ENCODE results near the gene BRD3.

Gene BRD3

GRCh38 chr9:134027561-134027960 is 40.3 kb downstream of the BRD3 start:
- no peak overlapping the region for H3K4me3 Mint-ChIP-seq
- peaks cover 12% of the 10 kb centered on the region for H3K36me3 Mint-ChIP-seq (ENCODE audit: low read depth)
- H3K9me3 Mint-ChIP-seq = no peaks in the 10 kb centered on the region
- H3K27me3 Mint-ChIP-seq = no peaks in the 10 kb centered on the region
- no peak overlapping the region for H3K27ac Mint-ChIP-seq
- H3K4me1 Mint-ChIP-seq (ENCODE audit: low read depth) = peaks cover 11% of the 10 kb centered on the region

- H3K4me3 Mint-ChIP-seq = peak overlapping the region; percentile 19
- H3K36me3 Mint-ChIP-seq (ENCODE audit: low read depth) = peaks cover 12% of the 10 kb centered on the region
- peaks cover 11% of the 10 kb centered on the region for H3K4me1 Mint-ChIP-seq (ENCODE audit: low read depth)
- H3K9me3 Mint-ChIP-seq = no peaks in the 10 kb centered on the region
- no peaks in the 10 kb centered on the region for H3K27me3 Mint-ChIP-seq
- H3K27ac Mint-ChIP-seq = no peak overlapping the region
These were observed 40.8 kb downstream of the BRD3 start for GRCh38 chr9:134026981-134027380.

GRCh38 chr9:134026581-134026980 is 41.2 kb downstream of the BRD3 start:
- H3K9me3 Mint-ChIP-seq = no peaks in the 10 kb centered on the region
- H3K36me3 Mint-ChIP-seq (ENCODE audit: low read depth) = peaks cover 12% of the 10 kb centered on the region
- H3K4me3 Mint-ChIP-seq = peak overlapping the region; percentile 81
- peaks cover 11% of the 10 kb centered on the region for H3K4me1 Mint-ChIP-seq (ENCODE audit: low read depth)
- H3K27me3 Mint-ChIP-seq = no peaks in the 10 kb centered on the region
- H3K27ac Mint-ChIP-seq = no peak overlapping the region

GRCh38 chr9:134025606-134026541 is 42.0 kb downstream of the BRD3 start:
- no peak overlapping the region for H3K27ac Mint-ChIP-seq
- peaks cover 11% of the 10 kb centered on the region for H3K4me1 Mint-ChIP-seq (ENCODE audit: low read depth)
- H3K27me3 Mint-ChIP-seq = no peaks in the 10 kb centered on the region
- H3K36me3 Mint-ChIP-seq (ENCODE audit: low read depth) = peaks cover 11% of the 10 kb centered on the region
- H3K4me3 Mint-ChIP-seq = peak overlapping the region; percentile 81
- H3K9me3 Mint-ChIP-seq = no peaks in the 10 kb centered on the region

GRCh38 chr9:134024828-134025605 is 42.8 kb downstream of the BRD3 start, which contains the start of gene BRD3OS:
Gene BRD3OS (plus strand): TSS chr9:134025481. CDS start chr9:134026748, 1,267 bp downstream.
- H3K9me3 Mint-ChIP-seq = no peaks in the 10 kb centered on the region
- peaks cover 11% of the 10 kb centered on the region for H3K4me1 Mint-ChIP-seq (ENCODE audit: low read depth)
- no peak within 1 kb of the TSS for H3K27ac Mint-ChIP-seq
- H3K36me3 Mint-ChIP-seq (ENCODE audit: low read depth) = peaks cover 5% of the 10 kb centered on the region
- no peaks in the 10 kb centered on the region for H3K27me3 Mint-ChIP-seq
- H3K4me3 Mint-ChIP-seq = peak within 1 kb of the TSS; percentile 81

DNA sequence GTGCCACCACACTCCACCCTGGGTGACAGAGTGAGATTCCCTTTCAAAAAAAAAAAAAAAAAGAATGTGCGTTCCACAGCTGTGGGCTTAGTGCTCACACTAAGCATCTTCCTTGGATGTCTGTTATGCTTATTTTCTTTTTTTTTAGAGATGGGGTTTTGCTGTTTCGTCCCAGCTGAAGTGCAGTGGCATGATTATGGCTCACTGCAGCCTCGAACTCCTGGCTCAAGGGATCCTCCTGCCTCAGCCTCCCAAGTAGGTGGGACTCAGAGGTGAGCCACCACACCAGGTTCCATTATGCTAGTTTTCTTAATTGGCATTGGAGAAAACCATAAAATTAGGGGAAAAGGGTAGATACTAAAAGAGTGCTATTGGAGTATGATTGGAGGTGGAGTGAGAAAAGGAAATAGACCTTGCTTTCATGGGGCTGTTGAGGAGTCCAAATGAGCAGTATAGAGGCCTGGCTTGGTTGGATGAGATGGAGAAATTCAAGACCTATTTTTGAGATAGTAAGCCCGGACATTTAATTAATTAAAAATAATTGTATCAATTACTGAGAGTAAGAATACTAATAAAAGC is 43.5 kb downstream of the BRD3 start:
- H3K36me3 Mint-ChIP-seq (ENCODE audit: low read depth) = peaks cover 5% of the 10 kb centered on the region
- H3K27me3 Mint-ChIP-seq = no peaks in the 10 kb centered on the region
- H3K9me3 Mint-ChIP-seq = no peaks in the 10 kb centered on the region
- peak overlapping the region; percentile 37 for H3K4me3 Mint-ChIP-seq
- H3K27ac Mint-ChIP-seq = no peak overlapping the region
- H3K4me1 Mint-ChIP-seq (ENCODE audit: low read depth) = peaks cover 11% of the 10 kb centered on the region

DNA sequence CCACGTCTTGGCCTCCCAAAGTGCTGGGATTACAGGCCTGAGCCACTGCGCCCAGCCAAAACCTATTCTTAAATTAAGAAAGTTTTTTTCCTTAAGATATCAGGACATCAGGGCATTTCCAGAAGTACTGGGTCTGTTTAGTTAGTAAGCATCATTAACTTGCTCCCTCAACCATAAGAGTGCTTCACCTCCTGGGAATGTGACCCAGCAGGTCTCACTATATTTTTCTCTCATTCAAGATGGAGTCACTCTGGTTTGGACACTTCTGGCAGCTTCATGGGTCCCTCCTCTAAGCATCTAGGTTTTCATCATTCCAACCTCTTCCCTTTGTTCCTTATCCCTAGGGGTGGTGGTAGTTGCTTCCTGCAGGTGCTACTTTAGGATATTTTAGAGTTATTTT is 52.9 kb downstream of the BRD3 start:
- Mint-ChIP-seq H3K27ac (no peak overlapping the region), H3K4me1 (ENCODE audit: low read depth) (no peaks in the 10 kb centered on the region), H3K4me3 (no peak overlapping the region), H3K36me3 (ENCODE audit: low read depth) (no peaks in the 10 kb centered on the region), H3K9me3 (peaks cover 3% of the 10 kb centered on the region), H3K27me3 (no peaks in the 10 kb centered on the region)

DNA sequence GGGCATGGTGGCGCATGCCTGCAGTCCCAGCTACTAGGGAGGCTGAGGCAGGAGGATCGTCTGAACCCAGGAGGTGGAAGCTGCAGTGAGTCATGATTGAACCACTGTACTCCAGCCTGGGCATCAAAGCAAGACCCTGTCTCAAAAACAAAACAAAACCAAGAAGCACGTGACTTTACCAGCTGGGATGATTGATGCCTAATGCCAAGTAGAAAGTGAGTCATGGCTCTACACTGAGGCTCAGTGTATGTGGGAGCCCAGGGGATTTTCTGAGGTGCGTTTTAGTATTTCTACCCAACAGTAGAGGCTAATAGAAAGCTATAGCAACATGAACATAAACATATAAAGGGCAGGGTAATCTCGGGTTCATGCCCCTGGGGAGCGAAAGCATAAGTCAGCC is 56.4 kb downstream of the BRD3 start:
- no peak overlapping the region for H3K4me3 Mint-ChIP-seq
- no peaks in the 10 kb centered on the region for H3K4me1 Mint-ChIP-seq (ENCODE audit: low read depth)
- H3K27me3 Mint-ChIP-seq = peaks cover 6% of the 10 kb centered on the region
- peaks cover 3% of the 10 kb centered on the region for H3K9me3 Mint-ChIP-seq
- H3K27ac Mint-ChIP-seq = no peak overlapping the region
- no peaks in the 10 kb centered on the region for H3K36me3 Mint-ChIP-seq (ENCODE audit: low read depth)

GRCh38 chr9:134010310-134011173 is 57.3 kb downstream of the BRD3 start:
- no peaks in the 10 kb centered on the region for H3K36me3 Mint-ChIP-seq (ENCODE audit: low read depth)
- peaks cover 3% of the 10 kb centered on the region for H3K9me3 Mint-ChIP-seq
- H3K4me3 Mint-ChIP-seq = no peak overlapping the region
- H3K27me3 Mint-ChIP-seq = peaks cover 6% of the 10 kb centered on the region
- H3K4me1 Mint-ChIP-seq (ENCODE audit: low read depth) = no peaks in the 10 kb centered on the region
- H3K27ac Mint-ChIP-seq = no peak overlapping the region

GRCh38 chr9:134007571-134007970 is 60.3 kb downstream of the BRD3 start:
- H3K4me1 Mint-ChIP-seq (ENCODE audit: low read depth) = no peaks in the 10 kb centered on the region
- no peaks in the 10 kb centered on the region for H3K9me3 Mint-ChIP-seq
- H3K27me3 Mint-ChIP-seq = peaks cover 10% of the 10 kb centered on the region
- H3K27ac Mint-ChIP-seq = no peak overlapping the region
- no peaks in the 10 kb centered on the region for H3K36me3 Mint-ChIP-seq (ENCODE audit: low read depth)
- H3K4me3 Mint-ChIP-seq = no peak overlapping the region

- Mint-ChIP-seq H3K27ac (no peak overlapping the region), H3K27me3 (peaks cover 10% of the 10 kb centered on the region), H3K36me3 (ENCODE audit: low read depth) (no peaks in the 10 kb centered on the region), H3K4me1 (ENCODE audit: low read depth) (no peaks in the 10 kb centered on the region), H3K4me3 (no peak overlapping the region), H3K9me3 (no peaks in the 10 kb centered on the region)
These were observed 60.7 kb downstream of the BRD3 start for GRCh38 chr9:134007150-134007549.

- Mint-ChIP-seq H3K27me3 (peaks cover 10% of the 10 kb centered on the region), H3K4me1 (ENCODE audit: low read depth) (no peaks in the 10 kb centered on the region), H3K27ac (no peak overlapping the region), H3K9me3 (no peaks in the 10 kb centered on the region), H3K36me3 (ENCODE audit: low read depth) (no peaks in the 10 kb centered on the region), H3K4me3 (no peak overlapping the region)
These were observed 62.4 kb downstream of the BRD3 start for GRCh38 chr9:134005381-134005780.

GRCh38 chr9:134004881-134005280 is 62.9 kb downstream of the BRD3 start:
- H3K9me3 Mint-ChIP-seq = no peaks in the 10 kb centered on the region

GRCh38 chr9:134004131-134004873 is 63.5 kb downstream of the BRD3 start:
- Mint-ChIP-seq H3K9me3 (no peaks in the 10 kb centered on the region), H3K4me1 (ENCODE audit: low read depth) (no peaks in the 10 kb centered on the region), H3K36me3 (ENCODE audit: low read depth) (no peaks in the 10 kb centered on the region), H3K27ac (no peak overlapping the region), H3K27me3 (peaks cover 10% of the 10 kb centered on the region), H3K4me3 (no peak overlapping the region)

More at GRCh38 chr9:134004881-134005280, 62.9 kb downstream of the BRD3 start:
- no peak overlapping the region for H3K27ac Mint-ChIP-seq
- no peaks in the 10 kb centered on the region for H3K36me3 Mint-ChIP-seq (ENCODE audit: low read depth)
- no peaks in the 10 kb centered on the region for H3K4me1 Mint-ChIP-seq (ENCODE audit: low read depth)
- H3K4me3 Mint-ChIP-seq = no peak overlapping the region
- H3K27me3 Mint-ChIP-seq = peaks cover 10% of the 10 kb centered on the region
